GM12878 (cell line): ENCODE results near the gene GALNT6. TPM values are rescaled to one million over a fixed set of nuclear protein-coding genes. Genes with fewer than 3 reads are reported as not detected.
A peak's percentile ranks its signal among the peaks of the same experiment; 100 is the strongest.

Experiments
- BMI1 ChIP-seq: fragments of 450-650 bp; IDR thresholded peaks from 2 replicates; pipeline ENCODE4 v1.6.1; 2016; ENCODE audit warnings: mild to moderate bottlenecking, moderate library complexity, borderline replicate concordance
- E2F4 ChIP-seq: IDR thresholded peaks from 2 replicates; pipeline ENCODE4 v1.6.1; 2012; ENCODE audit warnings: low read depth, low read length, improper control_type of control experiment
- EGR1 ChIP-seq, 2 experiments: IDR thresholded peaks; 1 replicate in 1 of 2; 2 replicates in 1 of 2; pipeline ENCODE4 v1.6.1; 2011 to 2012; ENCODE audit warnings: low read depth in 2 of 2, low read length in 2 of 2, borderline replicate concordance in 1 of 2, mild to moderate bottlenecking in 1 of 2, moderate library complexity in 1 of 2
- FOS ChIP-seq: IDR thresholded peaks from 3 replicates; pipeline ENCODE4 v1.6.1; 2011; ENCODE audit warnings: borderline replicate concordance; ENCODE audit not compliant: insufficient read length; ENCODE audit errors: extremely low read depth
- GABPA ChIP-seq: IDR thresholded peaks from 2 replicates; pipeline ENCODE4 v1.6.1; 2014; ENCODE audit warnings: antibody characterized with exemption, low read depth, mild to moderate bottlenecking, inconsistent platforms
- HCFC1 ChIP-seq: fragments of 150-350 bp; IDR thresholded peaks from 2 replicates; pipeline ENCODE4 v1.6.1; 2014; ENCODE audit warnings: low read length
- HDAC6 ChIP-seq: fragments of 200-600 bp; sonication (generic); IDR thresholded peaks from one replicate; pipeline ENCODE4 v1.8.0; 2017; ENCODE audit warnings: antibody characterized with exemption; ENCODE audit not compliant: unreplicated experiment
- HDGF ChIP-seq: fragments of 450-650 bp; IDR thresholded peaks from 2 replicates; pipeline ENCODE4 v1.6.1; 2016; ENCODE audit warnings: antibody characterized with exemption
- IKZF1 ChIP-seq: fragments of 450-650 bp; conservative IDR thresholded peaks from 2 replicates; pipeline ENCODE4 v1.6.1; 2017; ENCODE audit warnings: antibody characterized with exemption, mild to moderate bottlenecking
- MLLT1 ChIP-seq: fragments of 450-650 bp; IDR thresholded peaks from 2 replicates; pipeline ENCODE4 v1.6.1; 2016; ENCODE audit warnings: mild to moderate bottlenecking
- MTA2 ChIP-seq: fragments of 450-650 bp; IDR thresholded peaks from 2 replicates; pipeline ENCODE4 v1.6.1; 2016; ENCODE audit warnings: low read depth, mild to moderate bottlenecking, moderate library complexity
- NBN ChIP-seq: fragments of 450-650 bp; IDR thresholded peaks from 2 replicates; pipeline ENCODE4 v1.6.1; 2016
- NFIC ChIP-seq: IDR thresholded peaks from 2 replicates; pipeline ENCODE4 v1.6.1; 2012; ENCODE audit warnings: low read depth, mild to moderate bottlenecking, inconsistent platforms, low read length, moderate library complexity
- NFYA ChIP-seq: IDR thresholded peaks from 2 replicates; pipeline ENCODE4 v1.6.1; 2011; ENCODE audit warnings: low read depth, mild to moderate bottlenecking, low read length, improper control_type of control experiment, borderline replicate concordance
- NR2F1 ChIP-seq: fragments of 450-650 bp; conservative IDR thresholded peaks from 2 replicates; pipeline ENCODE4 v1.6.1; 2017; ENCODE audit warnings: mild to moderate bottlenecking
- POLR2A ChIP-seq: IDR thresholded peaks from 2 replicates; pipeline ENCODE4 v1.6.1; 2011; ENCODE audit warnings: low read depth, mild to moderate bottlenecking, low read length
- RAD51 ChIP-seq: fragments of 450-650 bp; IDR thresholded peaks from 2 replicates; pipeline ENCODE4 v1.6.1; 2016; ENCODE audit warnings: moderate library complexity, mild to moderate bottlenecking, inconsistent platforms
- RB1 ChIP-seq: fragments of 450-650 bp; formaldehyde crosslinking; IDR thresholded peaks from 2 replicates; pipeline ENCODE4 v1.6.1; 2017; ENCODE audit warnings: mild to moderate bottlenecking, borderline replicate concordance
- RFX5 ChIP-seq: IDR thresholded peaks from 2 replicates; pipeline ENCODE4 v1.6.1; 2011; ENCODE audit warnings: low read depth, low read length, improper control_type of control experiment
- SIX5 ChIP-seq: IDR thresholded peaks from 2 replicates; pipeline ENCODE4 v1.6.1; 2011; ENCODE audit warnings: mild to moderate bottlenecking, low read depth, low read length, moderate library complexity; ENCODE audit not compliant: severe bottlenecking
- TCF7 ChIP-seq: IDR thresholded peaks from 2 replicates; pipeline ENCODE4 v1.6.1; 2014; ENCODE audit warnings: antibody characterized with exemption, borderline replicate concordance
- USF1 ChIP-seq: IDR thresholded peaks from 2 replicates; pipeline ENCODE4 v1.6.1; 2011; ENCODE audit warnings: borderline replicate concordance, low read depth, mild to moderate bottlenecking, moderate library complexity, mixed read lengths, low read length; ENCODE audit not compliant: insufficient read depth; ENCODE audit errors: extremely low read length
- ZNF687 ChIP-seq: fragments of 450-650 bp; IDR thresholded peaks from 2 replicates; pipeline ENCODE4 v1.6.1; 2017; ENCODE audit warnings: mild to moderate bottlenecking, moderate library complexity
- polyA plus RNA-seq, 11 experiments: library from polyadenylated mRNA; depleted of rRNA in 4 of 11; unstranded in 6 of 11; stranded (reverse) in 5 of 11; fragments of >200 nt; fragmentation: Nextera tagmentation in 4 of 11; fragmentation: Illumina TruSeq in 1 of 11; extraction: Ambion mirVana in 4 of 11; extraction: Trizol in 1 of 11; gene quantifications; 1 replicate in 1 of 11; 2 replicates in 10 of 11; pipeline versions ENCODE4 v1.2.1 to v1.2.3, GENCODE V29; 2011 to 2016; ENCODE audit warnings: inconsistent platforms in 2 of 11, missing spikeins in 2 of 11, low read depth in 1 of 11
- total RNA-seq, 4 experiments: library from RNA; depleted of rRNA in 3 of 4; stranded (reverse); fragments of >200 nt in 3 of 4; fragmentation: Illumina TruSeq in 1 of 4; extraction: Trizol in 1 of 4; gene quantifications; 2 replicates each; pipeline versions ENCODE4 v1.2.1 to v1.2.3, GENCODE V29; 2013 to 2021

GALNT6 gene
- total and polyA plus RNA-seq, 10 of the 15 experiments (the other 5 are each of a cell fraction or from before 2014, with no cell fraction given), result 6.6 to 40.4 (median 23.7) TPM

- TF ChIP-seq ZNF687 (peak; percentile 48; the same call in 1 of the 2 replicates), EGR1 (IDR thresholded peaks at IDR 0.05; ENCODE audit: borderline replicate concordance in 1 of 2, low read depth in 2 of 2, low read length in 2 of 2) (0 out of 3 replicates have a peak, but pooled peaks of 1 of the 2 experiments have one; percentile 17), RAD51 (no peak), TCF7 (no peak), BMI1 (no peak), NFIC (peak; percentile 82), GABPA (no peak), RB1 (0 out of 2 replicates have a peak, but pooled peaks have one; percentile 30), IKZF1 (peak; percentile 74), POLR2A (peak; percentile 52; the same call in 1 of the 2 replicates), USF1 (no peak), HCFC1 (no peak), MLLT1 (no peak), NR2F1 (0 out of 2 replicates have a peak, but pooled peaks have one; percentile 36), MTA2 (0 out of 2 replicates have a peak, but pooled peaks have one; percentile 16), NFYA (no peak), FOS (no peak), HDGF (peak; percentile 84; the same call in 1 of the 2 replicates), E2F4 (no peak), HDAC6 (no peak), RFX5 (no peak), SIX5 (no peak), NBN (peak; percentile 62; the same call in 1 of the 2 replicates)
Measured at GRCh38 chr12:51395283-51396230, 4.4 kb upstream of the GALNT6 start (continued).
